AG10803 (cell line): Measurements from ENCODE around the gene NF2.
A peak's percentile ranks its signal among the peaks of the same experiment; 100 is the strongest.

ENCODE experiments used
- DNase-seq: peaks from one replicate; pipeline ENCODE4 v3.0.0; 2010; ENCODE audit warnings: low read depth
- H3K4me3 ChIP-seq: 2 replicates; pipeline ENCODE4 v1.5.1; 2011; ENCODE audit warnings: mild to moderate bottlenecking, low read length, control low read depth
- TF ChIP-seq, protein P1 (sequence below): conservative IDR thresholded peaks from 2 replicates; pipeline ENCODE4 v1.5.1; 2011; ENCODE audit warnings: mild to moderate bottlenecking, low read length, control low read depth, inconsistent platforms

NF2 gene

DNA sequence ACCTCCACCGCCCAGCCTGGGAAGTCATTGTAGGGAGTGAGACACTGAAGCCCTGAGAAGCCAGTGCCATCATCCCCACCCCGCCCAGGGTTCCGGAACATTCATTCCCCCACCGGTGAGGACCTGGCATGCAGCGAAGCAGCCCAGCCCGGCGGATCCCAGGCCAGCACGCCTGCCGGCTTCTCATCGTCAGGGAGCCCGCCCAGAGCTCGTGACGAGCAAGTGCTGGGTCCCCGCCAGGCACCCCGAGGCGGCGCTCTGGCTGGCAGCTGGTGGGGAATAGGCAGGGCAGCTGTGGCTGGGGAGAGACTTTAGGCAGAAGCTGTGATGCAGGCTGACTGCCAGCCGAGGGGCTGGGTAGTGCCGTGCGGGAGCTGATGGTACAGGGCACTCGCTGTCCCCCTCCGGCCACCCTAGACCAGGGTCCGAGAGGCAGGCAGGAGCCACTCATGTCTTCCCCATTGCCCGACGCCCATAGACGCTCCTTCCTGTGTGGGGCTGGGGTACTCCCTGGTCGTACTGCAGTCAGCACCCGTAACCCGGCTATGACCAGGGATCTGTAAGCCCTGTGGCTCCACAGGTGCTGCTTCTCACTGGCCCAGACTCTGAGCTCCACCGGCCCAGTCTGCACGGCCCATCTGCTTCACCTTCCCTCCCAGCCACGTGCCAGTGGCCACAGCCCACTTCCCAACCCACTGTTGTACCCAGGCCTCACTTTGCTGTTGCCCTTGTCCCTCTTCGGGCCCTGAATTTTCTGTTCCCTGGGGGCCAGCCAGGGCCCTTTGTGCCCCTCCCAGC, 91.9 kb downstream of the NF2 start:
- DNase-seq: no peak
- TF ChIP-seq, protein P1, sequence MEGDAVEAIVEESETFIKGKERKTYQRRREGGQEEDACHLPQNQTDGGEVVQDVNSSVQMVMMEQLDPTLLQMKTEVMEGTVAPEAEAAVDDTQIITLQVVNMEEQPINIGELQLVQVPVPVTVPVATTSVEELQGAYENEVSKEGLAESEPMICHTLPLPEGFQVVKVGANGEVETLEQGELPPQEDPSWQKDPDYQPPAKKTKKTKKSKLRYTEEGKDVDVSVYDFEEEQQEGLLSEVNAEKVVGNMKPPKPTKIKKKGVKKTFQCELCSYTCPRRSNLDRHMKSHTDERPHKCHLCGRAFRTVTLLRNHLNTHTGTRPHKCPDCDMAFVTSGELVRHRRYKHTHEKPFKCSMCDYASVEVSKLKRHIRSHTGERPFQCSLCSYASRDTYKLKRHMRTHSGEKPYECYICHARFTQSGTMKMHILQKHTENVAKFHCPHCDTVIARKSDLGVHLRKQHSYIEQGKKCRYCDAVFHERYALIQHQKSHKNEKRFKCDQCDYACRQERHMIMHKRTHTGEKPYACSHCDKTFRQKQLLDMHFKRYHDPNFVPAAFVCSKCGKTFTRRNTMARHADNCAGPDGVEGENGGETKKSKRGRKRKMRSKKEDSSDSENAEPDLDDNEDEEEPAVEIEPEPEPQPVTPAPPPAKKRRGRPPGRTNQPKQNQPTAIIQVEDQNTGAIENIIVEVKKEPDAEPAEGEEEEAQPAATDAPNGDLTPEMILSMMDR: no peak
- H3K4me3 ChIP-seq: no peak overlapping the region

DNA sequence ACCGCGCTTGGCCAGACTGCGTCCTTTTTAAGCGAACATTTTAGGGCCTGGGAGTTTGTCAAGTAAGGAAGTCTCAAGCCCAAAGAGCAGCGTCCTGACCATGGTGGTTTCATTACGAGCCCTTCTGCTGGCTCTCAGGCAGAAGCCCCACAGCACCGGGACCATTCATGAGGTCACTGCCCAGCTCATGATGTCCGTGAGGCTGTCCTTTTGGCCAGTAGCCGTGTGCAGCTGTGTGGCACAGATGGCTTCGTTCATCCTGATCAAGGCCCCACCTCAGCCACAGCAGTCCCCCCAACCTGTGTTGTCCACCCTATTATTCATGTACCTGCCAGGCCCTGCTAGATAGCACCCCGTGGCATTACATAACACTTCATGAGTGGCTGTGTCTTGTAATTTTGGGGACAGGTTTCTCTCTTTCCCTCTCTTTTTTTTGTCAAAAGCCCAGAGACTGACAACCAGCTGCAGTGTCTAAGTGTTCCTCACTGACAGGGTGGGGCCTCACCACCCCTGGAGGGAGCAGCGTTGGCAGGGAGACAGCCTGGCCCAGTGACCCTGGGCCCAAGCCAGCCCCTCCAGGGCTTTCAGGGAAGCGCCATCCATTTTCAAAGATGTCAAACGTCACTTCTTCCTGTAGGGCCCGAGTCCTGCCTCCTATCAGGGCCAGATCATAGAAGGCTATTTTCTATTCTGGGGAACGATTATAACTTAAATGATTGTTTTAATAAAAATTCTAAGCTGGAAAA, 94.6 kb downstream of the NF2 start:
- no peak overlapping the region for H3K4me3 ChIP-seq
- DNase-seq: no peak
- TF ChIP-seq, protein P1: no peak

- TF ChIP-seq, protein P1: no peak
- no peak overlapping the region for H3K4me3 ChIP-seq
- DNase-seq: no peak
These were observed 96.9 kb downstream of the NF2 start for GRCh38 chr22:29700206-29700899.

DNA sequence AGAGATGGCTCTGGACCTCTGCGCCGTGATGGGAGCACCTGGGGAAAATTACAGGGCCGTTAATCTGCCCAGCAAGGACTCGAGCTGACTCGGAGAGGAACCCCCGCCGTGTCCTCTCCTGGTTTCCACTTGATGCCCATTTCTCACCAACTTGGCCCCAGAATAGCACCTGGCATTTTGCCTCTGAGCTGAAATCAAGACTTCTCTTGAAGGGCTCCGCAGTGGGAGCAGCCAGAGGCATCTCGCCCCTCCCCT, 97.4 kb downstream of the NF2 start:
- TF ChIP-seq, protein P1: no peak
- H3K4me3 ChIP-seq: no peak overlapping the region
- no peak for DNase-seq

GRCh38 chr22:29701155-29701999, 97.9 kb downstream of the NF2 start:
- DNase-seq: no peak
- TF ChIP-seq, protein P1: no peak; the same call in 1 of the 2 replicates
- H3K4me3 ChIP-seq: no peak overlapping the region

DNA sequence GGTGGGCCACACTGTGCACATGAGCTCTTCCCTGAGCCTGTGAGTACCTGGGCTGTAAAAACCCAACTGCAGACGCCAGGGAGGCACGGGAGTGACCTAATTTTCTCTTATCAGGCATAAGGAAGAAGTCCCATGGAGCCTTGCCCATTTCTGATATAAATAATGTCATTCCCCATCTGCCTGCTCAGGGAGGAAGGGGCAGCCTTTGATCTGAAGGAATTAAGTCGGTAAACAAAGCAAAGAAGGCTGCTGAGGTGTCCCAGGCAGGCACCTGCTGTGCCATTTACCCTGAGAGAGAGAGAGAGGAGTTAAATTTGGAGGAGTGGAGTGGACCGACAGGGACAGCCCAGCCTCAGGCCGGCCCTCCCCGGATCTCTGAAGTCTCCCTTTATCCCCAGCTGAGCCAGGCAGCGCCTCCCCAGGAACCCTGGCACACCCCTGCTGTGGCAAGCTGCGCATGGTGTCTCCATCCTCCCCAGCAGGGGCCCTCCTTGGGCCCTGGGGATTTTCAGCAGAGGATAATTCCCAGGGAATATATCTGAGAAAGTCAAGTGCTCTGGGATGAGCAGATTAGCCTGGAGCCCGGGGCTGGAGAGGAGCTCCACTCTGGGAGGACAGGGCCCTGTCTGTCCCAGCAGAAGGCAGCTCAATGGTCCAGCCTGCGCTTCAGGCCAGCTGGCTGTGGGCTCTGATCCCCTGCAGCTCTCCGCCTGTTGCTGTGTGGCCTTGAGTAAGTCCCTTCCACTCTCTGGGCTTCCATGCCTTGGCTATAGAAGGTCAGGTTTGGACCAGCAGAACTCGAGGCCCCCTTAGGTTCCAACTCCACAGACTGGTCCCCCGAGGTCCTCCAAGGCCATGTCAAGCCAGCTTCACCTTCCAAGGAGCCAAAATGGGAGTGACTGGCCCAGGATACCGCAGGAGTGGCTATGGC, 98.8 kb downstream of the NF2 start:
- H3K4me3 ChIP-seq: no peak overlapping the region
- TF ChIP-seq, protein P1: peak; percentile 10; the same call in 1 of the 2 replicates
- DNase-seq: no peak
